HUES6 (cell line): ENCODE measurements around the gene LAMA3.

Experiments used
- H3K27ac ChIP-seq: 2 replicates; pipeline ENCODE4 v1.7.0; 2013; ENCODE audit warnings: low read depth, mild to moderate bottlenecking, low read length, inconsistent platforms
- H3K27me3 ChIP-seq: 2 replicates; pipeline ENCODE4 v1.6.1; 2013; ENCODE audit warnings: low read length; ENCODE audit not compliant: control insufficient read depth, insufficient read depth
- H3K36me3 ChIP-seq: 2 replicates; pipeline ENCODE4 v1.6.1; 2013; ENCODE audit warnings: low read length; ENCODE audit not compliant: control insufficient read depth, insufficient read depth
- H3K4me1 ChIP-seq: 2 replicates; pipeline ENCODE4 v1.6.1; 2013; ENCODE audit warnings: low read length; ENCODE audit not compliant: control insufficient read depth, insufficient read depth
- H3K4me3 ChIP-seq: 2 replicates; pipeline ENCODE4 v1.5.1; 2013; ENCODE audit warnings: low read depth, low read length
- H3K9ac ChIP-seq: one replicate; pipeline ENCODE4 v1.6.1; 2013; ENCODE audit warnings: mild to moderate bottlenecking, low read length
- H3K9me3 ChIP-seq: 2 replicates; pipeline ENCODE4 v1.6.1; 2013; ENCODE audit warnings: low read depth, low read length; ENCODE audit not compliant: control insufficient read depth, insufficient read depth

Gene LAMA3

GRCh38 chr18:23650968-23651927 is 38.0 kb upstream of the LAMA3 start:
- H3K27me3 ChIP-seq = no peaks in the 10 kb centered on the region
- H3K9me3 ChIP-seq = no peaks in the 10 kb centered on the region
- H3K27ac ChIP-seq = no peak overlapping the region
- H3K36me3 ChIP-seq = no peaks in the 10 kb centered on the region
- H3K4me3 ChIP-seq = no peak overlapping the region
- H3K9ac ChIP-seq = no peak overlapping the region
- H3K4me1 ChIP-seq = no peaks in the 10 kb centered on the region; the same call in 1 of the 2 replicates

- Histone ChIP-seq H3K4me3 (no peak overlapping the region), H3K27me3 (no peaks in the 10 kb centered on the region), H3K27ac (no peak overlapping the region), H3K9me3 (no peaks in the 10 kb centered on the region), H3K4me1 (no peaks in the 10 kb centered on the region; the same call in 1 of the 2 replicates), H3K36me3 (no peaks in the 10 kb centered on the region), H3K9ac (no peak overlapping the region)
These were observed 37.0 kb upstream of the LAMA3 start for GRCh38 chr18:23652232-23652631.

- Histone ChIP-seq H3K9me3 (no peaks in the 10 kb centered on the region), H3K36me3 (no peaks in the 10 kb centered on the region), H3K9ac (no peak overlapping the region), H3K27me3 (peaks cover 24% of the 10 kb centered on the region), H3K4me1 (peaks cover 10% of the 10 kb centered on the region; the same call in 1 of the 2 replicates), H3K27ac (no peak overlapping the region), H3K4me3 (no peak overlapping the region)
These were observed 31.0 kb upstream of the LAMA3 start for GRCh38 chr18:23658285-23658684.

GRCh38 chr18:23661735-23662308 is 27.4 kb upstream of the LAMA3 start:
- no peak overlapping the region for H3K9ac ChIP-seq
- no peak overlapping the region for H3K27ac ChIP-seq
- H3K36me3 ChIP-seq = no peaks in the 10 kb centered on the region
- peaks cover 10% of the 10 kb centered on the region; the same call in 1 of the 2 replicates for H3K4me1 ChIP-seq
- H3K27me3 ChIP-seq = peaks cover 29% of the 10 kb centered on the region
- H3K4me3 ChIP-seq = peak overlapping the region; percentile 68
- H3K9me3 ChIP-seq = no peaks in the 10 kb centered on the region

- Histone ChIP-seq H3K27ac (no peak within 1 kb of the TSS), H3K36me3 (no peaks in the 10 kb centered on the region), H3K27me3 (peaks cover 29% of the 10 kb centered on the region), H3K9ac (peak within 1 kb of the TSS; percentile 25), H3K4me1 (peaks cover 10% of the 10 kb centered on the region; the same call in 1 of the 2 replicates), H3K9me3 (no peaks in the 10 kb centered on the region), H3K4me3 (peak within 1 kb of the TSS; percentile 68)
These were observed 26.7 kb upstream of the LAMA3 start, which contains the start of gene ANKRD29 for GRCh38 chr18:23662309-23663263. TSS of gene ANKRD29 (minus strand) at chr18:23662911. CDS start at chr18:23662730, 181 bp downstream.

- H3K4me1 ChIP-seq = peaks cover 21% of the 10 kb centered on the region
- H3K27me3 ChIP-seq = peaks cover 29% of the 10 kb centered on the region
- no peaks in the 10 kb centered on the region for H3K9me3 ChIP-seq
- H3K27ac ChIP-seq = no peak overlapping the region
- no peak overlapping the region for H3K9ac ChIP-seq
- H3K4me3 ChIP-seq = no peak overlapping the region
- no peaks in the 10 kb centered on the region for H3K36me3 ChIP-seq
These were observed 24.6 kb upstream of the LAMA3 start for GRCh38 chr18:23664674-23665073.

- H3K36me3 ChIP-seq = no peaks in the 10 kb centered on the region
- peaks cover 14% of the 10 kb centered on the region for H3K27me3 ChIP-seq
- H3K9me3 ChIP-seq = no peaks in the 10 kb centered on the region
- no peak overlapping the region for H3K4me3 ChIP-seq
- H3K9ac ChIP-seq = no peak overlapping the region
- H3K4me1 ChIP-seq = peaks cover 11% of the 10 kb centered on the region
- no peak overlapping the region for H3K27ac ChIP-seq
These were observed 22.1 kb upstream of the LAMA3 start for GRCh38 chr18:23667114-23667513.

GRCh38 chr18:23668731-23669130 is 20.5 kb upstream of the LAMA3 start:
- peaks cover under 1% of the 10 kb centered on the region; the same call in 1 of the 2 replicates for H3K27me3 ChIP-seq
- H3K4me3 ChIP-seq = peak overlapping the region; percentile 8; the same call in 1 of the 2 replicates
- no peak overlapping the region for H3K27ac ChIP-seq
- H3K36me3 ChIP-seq = no peaks in the 10 kb centered on the region
- H3K9ac ChIP-seq = no peak overlapping the region
- H3K4me1 ChIP-seq = peaks cover 11% of the 10 kb centered on the region
- H3K9me3 ChIP-seq = no peaks in the 10 kb centered on the region

GRCh38 chr18:23669202-23669766 is 20.0 kb upstream of the LAMA3 start:
- peaks cover 11% of the 10 kb centered on the region for H3K4me1 ChIP-seq
- H3K4me3 ChIP-seq = no peak overlapping the region
- no peak overlapping the region for H3K9ac ChIP-seq
- H3K36me3 ChIP-seq = no peaks in the 10 kb centered on the region
- no peaks in the 10 kb centered on the region; the same call in 1 of the 2 replicates for H3K27me3 ChIP-seq
- H3K27ac ChIP-seq = no peak overlapping the region
- no peaks in the 10 kb centered on the region for H3K9me3 ChIP-seq

GRCh38 chr18:23669804-23670405 is 19.3 kb upstream of the LAMA3 start:
- Histone ChIP-seq H3K4me1 (peaks cover 11% of the 10 kb centered on the region), H3K27ac (no peak overlapping the region)

More at GRCh38 chr18:23669804-23670405, 19.3 kb upstream of the LAMA3 start:
- Histone ChIP-seq H3K9ac (no peak overlapping the region), H3K27me3 (no peaks in the 10 kb centered on the region; the same call in 1 of the 2 replicates), H3K36me3 (no peaks in the 10 kb centered on the region), H3K4me3 (no peak overlapping the region), H3K9me3 (no peaks in the 10 kb centered on the region)
